Left renal pelvis (tissue), 4 donors: ENCODE results near the gene MTERF4. TPM values are rescaled to one million over a fixed set of nuclear protein-coding genes. Genes with fewer than 3 reads are reported as not detected.

Experiments
- DNase-seq, 4 donors: peaks; one replicate each; pipeline ENCODE4 v3.0.0-alpha.2; 2013; ENCODE audit warnings: low read depth in 4 of 4, low spot score in 3 of 4
- polyA plus RNA-seq, 4 donors: library from polyadenylated mRNA; unstranded; fragments of 120-200 nt; gene quantifications; one replicate each; pipeline ENCODE4 v1.2.1, GENCODE V29; 2013; ENCODE audit not compliant: insufficient read length in 4 of 4

The MTERF4 gene, protein sequence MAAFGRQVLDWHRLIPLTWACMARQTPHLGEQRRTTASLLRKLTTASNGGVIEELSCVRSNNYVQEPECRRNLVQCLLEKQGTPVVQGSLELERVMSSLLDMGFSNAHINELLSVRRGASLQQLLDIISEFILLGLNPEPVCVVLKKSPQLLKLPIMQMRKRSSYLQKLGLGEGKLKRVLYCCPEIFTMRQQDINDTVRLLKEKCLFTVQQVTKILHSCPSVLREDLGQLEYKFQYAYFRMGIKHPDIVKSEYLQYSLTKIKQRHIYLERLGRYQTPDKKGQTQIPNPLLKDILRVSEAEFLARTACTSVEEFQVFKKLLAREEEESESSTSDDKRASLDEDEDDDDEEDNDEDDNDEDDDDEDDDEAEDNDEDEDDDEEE
- 10 to 100 TPM; 55.4 to 76.9 (median 67.5) TPM for polyA plus RNA-seq

DNA sequence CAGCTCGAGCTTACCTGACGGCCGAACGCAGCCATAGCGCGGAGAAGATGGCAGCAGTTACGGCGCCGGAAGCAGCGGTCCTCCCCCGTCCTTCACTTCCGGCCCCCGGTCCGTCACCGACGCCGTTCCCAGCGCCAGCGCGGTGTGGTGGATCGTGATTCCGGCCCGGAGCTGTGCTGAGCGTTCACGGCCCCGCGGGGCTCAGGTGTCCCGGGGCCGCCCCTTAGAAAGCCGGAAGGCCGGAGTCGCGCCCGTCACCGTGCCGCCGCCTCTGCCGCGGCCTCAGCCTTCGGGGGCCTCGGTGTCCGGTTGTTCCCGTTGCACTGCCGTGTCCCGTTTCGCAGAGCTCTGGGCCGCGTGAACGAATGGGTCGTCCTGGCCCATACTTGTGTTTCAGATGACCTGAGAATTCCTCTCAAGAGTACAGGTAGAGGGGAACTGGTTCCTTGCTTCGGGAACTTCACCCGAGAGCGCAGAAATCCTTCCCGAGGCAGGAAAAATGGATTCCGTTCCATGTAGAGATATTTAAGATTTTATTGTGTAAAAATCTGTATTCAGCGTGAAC, at the start of gene MTERF4:
MTERF4 (minus strand) TSS at position 49 of the 565 bp plus-strand sequence; CDS start at position 35, 14 bp downstream.
- DNase-seq = peak; percentile 73 to 77 (median 74)

DNA sequence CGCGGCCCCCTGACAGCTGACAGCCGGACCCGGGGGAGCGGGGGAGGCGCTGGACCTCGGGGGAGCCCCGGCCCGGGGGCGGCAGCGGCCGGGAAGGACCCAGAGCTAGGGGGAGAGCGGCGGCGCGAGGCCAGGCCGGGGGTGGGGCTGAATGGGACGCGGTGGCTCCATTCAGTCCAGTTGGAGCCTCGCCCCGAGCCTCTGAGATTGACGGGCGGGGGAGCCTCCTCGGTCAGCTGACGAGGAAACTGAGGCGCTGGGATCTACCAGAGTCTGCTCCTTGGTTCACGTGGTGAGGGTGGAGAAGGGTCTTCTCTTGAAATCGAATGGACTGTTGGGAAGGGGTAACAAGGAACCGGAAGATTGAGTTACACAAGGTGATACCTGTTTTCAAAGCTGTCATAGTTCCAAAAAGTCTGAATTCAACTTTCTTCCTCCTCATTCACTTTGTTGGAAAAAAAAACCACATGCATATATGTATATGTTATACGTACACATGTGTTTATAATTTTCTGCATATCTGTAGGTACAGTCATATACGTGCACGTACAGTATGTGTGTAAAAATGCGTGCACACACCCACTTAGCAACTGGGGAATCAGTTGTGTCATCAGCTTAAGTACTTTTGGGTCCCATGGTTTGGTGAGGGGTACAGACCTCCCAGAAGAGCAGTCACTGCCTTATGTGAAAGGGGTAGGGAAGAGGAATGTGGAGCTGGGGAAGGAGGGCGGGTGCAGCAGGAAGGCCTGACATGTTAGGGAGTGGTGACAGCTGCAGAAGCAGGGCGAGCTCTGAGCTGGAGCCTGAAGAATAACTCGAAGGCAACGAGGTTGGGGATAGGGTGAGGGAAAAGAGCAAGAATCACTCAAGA, 48.8 kb upstream of the MTERF4 start:
- DNase-seq = no peak

DNA sequence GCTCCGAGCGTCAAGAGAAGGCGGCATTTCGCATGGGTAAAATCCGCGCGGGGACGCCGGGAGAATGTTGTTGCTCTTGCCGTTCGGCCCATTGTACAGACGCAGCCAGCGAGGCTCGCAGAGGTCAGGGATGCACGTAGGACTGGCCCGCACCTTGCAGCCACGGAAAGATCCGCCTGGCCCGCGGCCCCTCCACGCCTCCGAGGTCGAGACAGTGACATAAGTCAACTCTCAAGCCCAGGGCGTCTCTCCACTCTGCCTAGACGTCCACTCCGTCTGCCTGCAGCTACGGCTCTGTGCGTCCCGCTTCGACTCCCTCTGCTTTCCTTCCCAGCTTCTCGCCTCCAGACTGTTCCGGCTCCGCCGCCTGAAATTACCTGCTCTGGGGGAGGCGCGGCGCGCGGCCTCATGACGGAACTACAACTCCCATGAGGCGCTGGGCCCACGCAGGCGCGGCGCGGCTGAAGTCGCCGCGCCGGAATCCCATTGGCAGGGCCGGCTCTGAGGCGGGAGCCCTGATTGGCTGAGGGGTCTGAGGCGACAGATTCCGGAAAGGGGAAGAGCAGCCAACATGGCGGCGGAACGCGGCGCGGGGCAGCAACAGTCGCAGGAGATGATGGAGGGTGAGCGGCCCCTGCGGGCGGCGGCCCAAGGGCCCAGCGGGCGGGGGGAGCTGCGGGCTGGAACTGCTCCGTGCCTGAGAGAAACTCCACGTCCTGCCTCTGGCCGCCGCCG, 48.0 kb upstream of the MTERF4 start, which contains the start of gene PPP1R7:
PPP1R7 (plus strand) TSS at position 543 of the 735 bp plus-strand sequence; CDS start at position 572, 29 bp downstream.
- peak; percentile 83 to 91 (median 88) for DNase-seq

DNA sequence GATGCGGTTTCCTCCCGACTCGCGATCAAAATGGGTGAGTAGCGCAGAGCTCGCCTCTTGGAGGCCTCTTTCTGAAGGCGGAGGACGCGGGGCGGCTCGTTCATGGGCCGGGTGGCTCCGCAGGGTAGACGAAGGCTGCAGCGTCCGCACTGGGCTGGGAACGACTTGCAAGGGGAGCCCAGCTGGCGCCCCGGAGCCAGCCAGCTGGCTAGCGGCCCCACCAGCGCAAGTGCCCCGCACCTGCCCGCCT, 47.5 kb upstream of the MTERF4 start:
- no peak for DNase-seq

DNA sequence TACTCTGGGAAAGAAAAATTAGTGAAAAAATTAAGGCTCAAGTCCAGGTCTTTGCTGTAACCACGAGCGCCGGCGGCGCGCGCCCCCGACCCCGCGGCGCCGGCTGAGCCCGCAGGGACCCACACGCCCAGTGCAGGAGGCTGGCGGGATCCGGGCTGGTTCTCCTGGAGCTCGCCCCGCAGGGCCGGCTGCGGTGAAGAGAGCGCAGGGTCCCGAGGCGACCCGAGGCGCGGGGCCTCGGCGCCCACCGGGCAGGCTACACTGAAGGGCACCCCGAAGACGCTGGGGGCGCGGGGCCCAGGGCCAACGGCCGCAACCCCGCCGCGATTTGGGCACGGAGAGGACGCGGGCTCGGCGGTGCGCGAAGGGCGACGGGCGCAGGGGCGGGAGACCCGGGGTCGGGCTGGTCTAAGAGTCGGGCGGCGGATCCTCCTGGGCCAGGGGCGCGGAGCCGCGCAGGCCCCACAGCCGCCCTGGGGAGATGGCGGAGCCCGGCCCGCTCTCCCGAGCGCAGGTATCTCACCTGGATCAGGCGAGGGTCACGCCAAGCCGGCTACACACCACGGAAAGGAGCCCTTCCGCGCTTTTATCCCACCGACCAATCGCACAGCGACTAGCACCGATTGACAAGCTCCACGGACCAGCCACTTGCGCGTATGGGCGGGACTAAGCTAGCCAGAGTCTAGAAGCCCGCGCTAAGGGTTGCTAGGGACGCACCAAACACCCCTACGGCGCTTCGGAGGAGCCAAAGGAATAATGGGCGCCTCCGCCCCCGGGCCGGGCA, 47.0 kb upstream of the MTERF4 start, which contains the start of gene PASK:
PASK (minus strand) TSS at position 582 of the 784 bp plus-strand sequence. CDS start 6,440 bp downstream, outside the sequence.
- peak; percentile 70 to 90 (median 84) for DNase-seq

DNA sequence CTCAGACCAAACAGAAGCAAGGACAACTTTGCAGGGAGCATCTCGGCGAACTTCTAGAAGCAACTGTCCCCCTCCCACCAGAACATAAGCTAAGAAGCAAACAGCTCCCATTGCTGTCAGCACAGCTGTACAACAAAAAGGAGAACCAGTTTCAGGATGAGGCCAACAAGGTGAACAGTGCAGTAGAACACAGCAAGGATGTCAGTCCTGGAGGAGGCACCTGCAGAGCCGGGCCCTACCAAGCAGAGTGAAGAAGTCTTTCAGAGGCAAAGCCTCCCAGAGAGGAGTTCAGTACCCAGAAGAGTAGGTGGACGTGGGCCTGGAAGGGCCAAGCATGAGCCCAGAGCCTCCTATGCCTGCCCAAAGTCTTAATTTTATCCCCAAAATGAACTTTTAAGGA, 46.2 kb upstream of the MTERF4 start:
- DNase-seq = no peak

DNA sequence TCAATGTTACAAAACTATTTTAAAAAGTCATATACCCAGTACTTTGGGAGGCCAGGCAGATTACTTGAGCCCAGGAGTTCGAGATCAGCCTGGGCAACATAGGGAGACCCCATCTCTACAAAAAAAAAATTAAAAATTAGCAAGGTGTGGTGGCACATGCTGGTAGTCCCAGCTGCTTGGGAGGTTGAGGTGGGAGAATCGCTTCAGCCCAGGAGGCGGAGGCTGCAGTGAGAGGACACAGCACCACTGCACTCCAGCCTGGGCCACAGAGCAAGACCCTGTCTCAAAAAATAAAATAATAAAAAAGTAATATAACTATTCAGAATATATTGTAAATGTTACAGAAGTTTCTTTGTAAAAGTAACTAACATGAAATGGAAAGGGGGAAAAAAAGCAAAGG, 45.2 kb upstream of the MTERF4 start:
- no peak for DNase-seq

DNA sequence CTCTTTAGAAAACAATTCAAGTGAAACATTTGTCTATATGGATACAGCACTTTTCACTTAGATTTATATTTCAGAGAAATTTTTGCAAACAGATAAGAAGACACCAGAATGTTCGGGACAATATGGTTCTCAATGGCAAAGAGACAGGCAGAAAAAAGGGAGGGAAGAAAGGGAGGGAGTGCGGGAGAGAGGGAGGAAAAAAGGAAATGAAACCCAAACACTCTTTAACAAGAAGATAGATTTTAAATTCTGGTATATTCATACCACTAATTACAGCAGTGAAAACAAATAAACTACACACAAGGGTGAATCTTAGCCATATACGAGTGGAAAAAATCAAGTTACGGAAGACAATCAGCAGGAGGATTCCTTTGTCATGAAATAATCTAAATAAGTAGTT, 44.2 kb upstream of the MTERF4 start:
- DNase-seq = no peak

DNA sequence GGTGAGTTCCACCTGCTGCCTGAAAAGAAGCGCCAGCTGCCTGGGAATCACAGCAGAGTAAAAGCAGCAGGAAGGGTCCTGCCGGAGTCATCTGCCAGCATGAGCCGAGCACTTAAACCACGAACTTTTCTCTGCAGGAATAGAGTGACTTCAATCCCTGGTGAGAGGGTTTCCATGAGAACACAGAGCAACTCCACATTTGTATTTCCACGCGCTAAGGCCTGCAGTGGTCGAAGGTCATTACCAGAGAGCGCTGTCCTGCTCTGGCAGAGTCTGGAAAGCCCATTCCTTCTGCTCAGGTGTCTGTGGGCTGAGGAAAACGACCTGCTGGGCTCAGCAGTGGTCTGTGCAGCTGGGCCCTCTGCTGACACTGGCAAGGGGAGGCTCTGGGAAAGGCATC, 40.5 kb upstream of the MTERF4 start:
- no peak for DNase-seq

DNA sequence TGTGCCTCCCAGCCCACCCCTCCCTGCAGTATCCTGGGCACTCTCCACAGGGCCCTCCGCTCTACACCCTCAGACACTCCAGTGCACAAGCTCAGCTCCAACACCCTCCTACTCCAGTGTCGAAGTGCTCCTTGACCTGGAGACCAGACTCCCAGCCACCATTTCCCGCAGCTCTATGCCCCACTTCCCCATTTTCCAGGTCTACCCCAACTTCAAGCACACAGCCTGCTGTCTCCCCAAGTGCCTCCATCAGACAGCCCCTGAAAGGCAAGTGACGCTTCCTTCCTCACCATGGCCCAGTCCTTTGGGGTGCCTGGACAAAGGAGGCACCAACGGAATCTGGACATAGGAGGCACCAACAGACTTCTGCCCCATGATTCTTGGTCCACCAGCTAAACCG, 40.0 kb upstream of the MTERF4 start:
- DNase-seq = no peak

DNA sequence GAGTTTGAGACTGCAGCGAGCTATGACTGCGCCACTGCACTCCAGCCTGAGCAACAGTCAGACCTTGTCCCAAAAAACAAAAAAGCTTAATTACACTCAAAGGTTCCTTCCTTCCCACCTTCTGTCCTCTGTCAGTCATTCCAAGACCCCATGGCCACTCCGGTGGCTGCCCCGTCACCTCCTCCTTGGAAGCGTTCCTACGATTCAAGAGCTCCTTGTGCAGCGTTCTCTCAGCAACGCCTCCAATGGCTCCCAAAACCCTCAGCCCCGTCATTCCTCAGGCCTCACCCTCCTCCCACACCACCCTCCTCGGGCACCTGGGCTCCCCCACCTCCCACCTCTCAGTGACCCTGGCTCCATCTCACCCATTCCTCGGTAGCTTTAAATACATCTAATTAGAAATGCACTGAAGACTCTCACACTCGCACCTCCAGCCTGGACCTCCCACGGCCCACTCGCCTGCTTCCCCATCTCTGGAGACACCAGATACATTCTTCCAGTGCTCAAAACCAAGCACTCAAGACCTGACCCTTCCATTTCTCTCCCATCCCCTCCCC, 39.2 kb upstream of the MTERF4 start:
- no peak for DNase-seq

DNA sequence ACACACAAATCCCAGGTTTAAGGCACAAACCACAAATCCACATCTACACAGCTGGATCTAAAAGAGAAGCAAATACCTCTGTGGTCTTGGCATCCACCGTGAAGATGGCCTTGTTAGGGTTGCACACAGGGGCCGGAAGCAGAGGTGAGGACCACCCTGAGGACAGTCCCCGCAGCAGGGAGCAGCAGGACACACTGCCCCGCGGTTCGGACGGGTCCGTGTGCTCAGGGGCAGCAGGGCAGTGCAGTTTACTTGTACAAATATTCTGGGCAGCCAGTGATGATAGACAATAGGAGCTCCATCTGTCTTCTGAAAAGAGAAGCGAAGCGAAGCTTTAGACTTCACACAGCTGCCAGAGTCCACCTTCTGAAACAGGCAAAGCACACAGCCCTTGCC, 38.4 kb upstream of the MTERF4 start:
- no peak for DNase-seq

DNA sequence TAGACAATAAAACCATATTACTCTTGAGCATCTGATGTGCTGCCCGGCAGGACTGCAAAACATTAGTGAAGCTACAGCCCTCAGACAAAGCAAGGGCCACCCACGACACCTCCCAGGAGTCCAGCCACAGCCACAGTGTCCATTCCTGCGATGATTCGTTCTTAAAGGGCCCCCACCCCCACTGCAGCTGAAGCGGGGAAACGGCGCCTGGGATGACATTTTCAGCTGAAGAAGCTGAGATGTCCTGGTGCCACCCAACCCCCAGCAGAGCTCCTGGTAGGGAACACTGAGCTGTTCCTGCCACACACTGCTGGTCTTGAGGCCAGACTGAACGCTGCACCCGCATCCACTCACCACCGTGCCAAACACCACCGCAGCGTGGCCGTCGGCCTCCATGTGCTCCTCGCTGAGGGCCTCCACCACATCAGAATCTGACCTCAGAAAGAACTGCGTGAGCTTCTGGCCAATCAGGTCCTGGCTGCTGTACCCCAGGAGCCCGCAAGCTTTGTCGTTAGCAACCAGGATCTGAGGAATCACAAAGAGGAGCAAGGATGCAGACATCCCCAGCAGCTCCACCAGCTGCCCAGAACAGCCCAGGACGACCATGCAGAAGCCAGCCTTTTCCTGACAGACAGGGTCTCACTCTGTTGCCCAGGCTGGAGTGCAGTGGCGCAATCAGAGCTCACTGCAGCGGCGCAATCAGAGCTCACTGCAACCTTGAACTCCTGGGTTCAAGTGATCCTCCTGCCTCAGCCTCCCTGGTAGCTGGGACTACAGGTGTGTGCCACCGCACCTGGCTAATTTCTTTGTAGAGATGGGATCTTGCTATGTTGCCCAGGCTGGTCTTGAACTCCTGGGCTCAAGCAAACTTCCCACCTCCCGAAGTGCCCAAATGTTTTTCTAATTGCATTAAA, 37.7 kb upstream of the MTERF4 start:
- DNase-seq = no peak

DNA sequence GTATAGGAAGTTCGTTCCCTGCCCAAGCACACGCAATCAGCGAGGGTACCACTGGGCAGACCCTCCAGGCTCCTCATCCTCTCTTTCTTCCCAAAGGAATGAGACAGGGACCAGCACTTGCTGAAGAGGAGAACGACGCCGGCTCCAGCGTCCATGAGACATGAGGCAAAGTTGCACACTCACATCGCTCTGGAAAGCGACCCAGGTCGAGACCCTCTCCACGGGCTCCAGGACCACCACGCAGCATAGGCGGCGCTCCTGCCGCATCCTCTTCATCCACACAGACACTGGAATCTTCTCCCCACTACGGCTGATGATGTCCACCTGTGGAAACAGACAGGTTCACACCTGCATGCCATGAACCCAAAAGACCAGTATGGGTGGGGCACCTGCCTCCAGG, 36.4 kb upstream of the MTERF4 start:
- no peak for DNase-seq

DNA sequence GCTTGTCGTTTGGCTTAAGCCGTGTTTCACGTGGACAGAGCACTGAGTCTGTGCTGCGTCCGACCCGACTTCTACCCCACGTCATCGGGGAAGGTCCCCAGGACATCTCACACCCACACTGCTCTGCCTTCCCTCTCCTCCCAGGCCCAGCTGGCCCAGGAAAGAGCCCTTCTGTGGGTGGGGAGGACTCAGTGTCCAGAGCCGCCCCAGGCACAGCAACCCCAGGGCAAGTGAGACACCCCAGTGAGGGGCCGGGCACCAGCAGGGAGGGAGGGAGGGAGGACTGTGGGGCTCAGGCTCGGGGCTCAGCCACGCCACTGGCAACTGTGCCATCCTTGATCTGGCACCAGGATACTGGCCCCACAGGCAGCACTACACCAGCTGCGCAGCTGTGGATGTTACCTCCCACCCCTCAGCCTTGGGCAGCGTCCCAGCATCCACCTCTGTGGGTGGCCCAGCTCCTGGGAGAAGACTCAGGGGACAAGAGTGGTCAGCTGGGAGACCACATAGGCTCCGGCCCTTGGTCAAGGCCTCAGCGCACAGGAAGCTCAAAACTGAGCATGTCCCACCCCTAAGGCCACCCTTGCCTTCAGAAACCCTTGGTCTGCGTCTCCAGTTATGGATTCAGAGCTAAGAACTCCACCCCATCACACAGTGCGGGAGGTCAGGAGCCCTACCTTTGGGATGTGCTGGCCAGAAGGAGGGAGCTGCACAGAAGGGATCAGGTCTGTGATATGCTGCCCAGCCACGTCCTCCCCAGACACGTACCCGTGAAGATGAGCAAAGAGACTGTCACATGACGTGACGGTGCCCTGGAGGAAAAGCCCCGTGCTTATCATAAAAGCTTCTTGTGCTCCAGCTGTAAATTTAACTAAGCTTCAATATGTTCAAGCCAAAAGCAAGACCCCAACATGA, 35.4 kb upstream of the MTERF4 start:
- DNase-seq = no peak

DNA sequence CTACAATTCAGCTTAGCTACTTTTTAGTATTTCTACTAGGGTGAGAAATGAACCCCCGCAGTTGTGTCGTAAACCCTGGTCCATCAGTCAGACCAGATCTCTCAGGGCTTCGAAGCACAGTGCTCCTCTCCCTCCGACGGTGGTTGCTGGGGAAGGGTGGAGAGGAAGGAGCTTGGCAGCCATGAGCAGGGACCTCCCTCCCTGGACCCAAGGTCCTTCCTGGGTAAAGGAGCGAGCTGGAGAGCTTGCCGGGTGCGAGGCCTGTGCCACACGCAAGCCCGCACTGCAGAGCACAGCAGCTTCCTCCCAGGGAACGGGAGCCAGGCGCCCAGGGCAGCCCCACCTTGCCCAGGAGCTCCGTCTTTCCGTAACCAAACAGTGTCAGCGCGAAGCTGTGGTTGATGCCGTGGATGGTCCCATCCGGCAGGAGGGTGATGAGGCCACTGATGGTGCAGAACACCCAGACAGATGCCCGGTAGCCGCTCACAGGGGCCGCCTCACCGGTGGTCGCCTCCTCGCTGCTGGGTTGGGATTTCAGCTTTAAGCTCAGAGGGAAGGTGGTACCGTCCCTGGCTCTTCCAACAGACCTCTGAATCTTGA, 34.7 kb upstream of the MTERF4 start:
- DNase-seq = no peak

DNA sequence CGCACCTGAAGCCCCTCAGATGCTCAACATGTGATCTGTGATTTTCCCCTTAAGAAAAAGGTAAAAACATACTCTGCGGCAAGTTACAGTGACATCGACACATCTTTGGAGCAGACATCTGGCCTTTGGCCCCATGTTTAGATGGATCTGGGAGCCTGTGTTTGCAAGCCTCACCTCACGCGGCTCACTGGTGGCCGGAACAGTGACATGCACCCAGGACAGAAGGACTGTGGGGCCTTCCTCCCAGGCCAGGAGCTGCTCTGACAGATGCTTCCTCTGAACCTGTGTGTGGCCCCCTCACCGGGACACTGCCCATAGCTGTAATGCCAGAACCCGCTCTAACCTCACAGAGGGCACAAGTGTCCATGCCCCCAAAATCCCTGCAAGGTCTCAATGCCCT, 34.1 kb upstream of the MTERF4 start:
- DNase-seq = no peak
